Mesendoderm (in vitro differentiated cells): ENCODE measurements around the gene CHRNA9.
A peak's percentile ranks its signal among the peaks of the same experiment; 100 is the strongest.

Experiments used
- DNase-seq: peaks from one replicate; pipeline ENCODE4 v3.0.0; 2013
- H2AK5ac ChIP-seq: 2 replicates; pipeline ENCODE4 v1.6.1; 2013; ENCODE audit warnings: low read length, inconsistent platforms
- H2BK120ac ChIP-seq: 2 replicates; pipeline ENCODE4 v1.6.1; 2013; ENCODE audit warnings: low read depth, mild to moderate bottlenecking, low read length, moderate library complexity, mixed read lengths
- H2BK15ac ChIP-seq: replicated peaks from 2 replicates; pipeline ENCODE4 v1.6.1; 2013; ENCODE audit warnings: low read depth, mild to moderate bottlenecking, moderate library complexity
- H2BK5ac ChIP-seq: 2 replicates; pipeline ENCODE4 v1.6.1; 2013; ENCODE audit warnings: low read length, inconsistent platforms
- H3K18ac ChIP-seq: 2 replicates; pipeline ENCODE4 v1.6.1; 2013; ENCODE audit warnings: mild to moderate bottlenecking, low read length, mixed read lengths
- H3K23ac ChIP-seq: one replicate; pipeline ENCODE4 v1.6.1; 2013; ENCODE audit warnings: low read length
- H3K27ac ChIP-seq: 2 replicates; pipeline ENCODE4 v1.5.1; 2013; ENCODE audit warnings: low read depth, mild to moderate bottlenecking, inconsistent platforms, low read length, moderate library complexity
- H3K27me3 ChIP-seq: 2 replicates; pipeline ENCODE4 v1.6.1; 2013; ENCODE audit warnings: low read length, control low read depth, mild to moderate bottlenecking, inconsistent platforms; ENCODE audit not compliant: insufficient read depth, poor library complexity
- H3K36me3 ChIP-seq: 2 replicates; pipeline ENCODE4 v1.6.1; 2013; ENCODE audit warnings: low read length, inconsistent platforms; ENCODE audit not compliant: control insufficient read depth, insufficient read depth
- H3K4ac ChIP-seq: one replicate; pipeline ENCODE4 v1.6.1; 2013; ENCODE audit warnings: low read depth, mild to moderate bottlenecking, low read length, moderate library complexity
- H3K4me1 ChIP-seq: 2 replicates; pipeline ENCODE4 v1.6.1; 2013; ENCODE audit warnings: low read depth, low read length, inconsistent platforms; ENCODE audit not compliant: control insufficient read depth
- H3K4me2 ChIP-seq: 2 replicates; pipeline ENCODE4 v1.6.1; 2013; ENCODE audit warnings: low read length
- H3K4me3 ChIP-seq: 2 replicates; pipeline ENCODE4 v1.5.1; 2013; ENCODE audit warnings: mild to moderate bottlenecking, low read length
- H3K56ac ChIP-seq: one replicate; pipeline ENCODE4 v1.6.1; 2013; ENCODE audit warnings: low read length
- H3K79me1 ChIP-seq: 2 replicates; pipeline ENCODE4 v1.6.1; 2013; ENCODE audit warnings: low read length, inconsistent platforms
- H3K79me2 ChIP-seq: 2 replicates; pipeline ENCODE4 v1.6.1; 2013; ENCODE audit warnings: mild to moderate bottlenecking, low read length; ENCODE audit not compliant: control insufficient read depth, insufficient read depth
- H3K9ac ChIP-seq: 2 replicates; pipeline ENCODE4 v1.6.1; 2013; ENCODE audit warnings: low read length, inconsistent platforms
- H4K5ac ChIP-seq: one replicate; pipeline ENCODE4 v1.6.1; 2013; ENCODE audit warnings: low read length
- H4K8ac ChIP-seq: one replicate; pipeline ENCODE4 v1.6.1; 2013; ENCODE audit warnings: low read depth, mild to moderate bottlenecking, control low read depth, low read length, moderate library complexity
- WGBS: extraction: QIAGEN DNeasy Blood & Tissue Kit; methylation state at CpG from one replicate; pipeline ENCODE4 v1.1.7; 2013; ENCODE audit warnings: low lambda C conversion rate, missing lambda C conversion rate; ENCODE audit not compliant: insufficient coverage; ENCODE audit errors: extremely low coverage; 5-methylcytosine and 5-hydroxymethylcytosine counted together

CHRNA9 gene

GRCh38 chr4:40335525-40335894, 377 bp downstream of the CHRNA9 start:
- Histone ChIP-seq H3K23ac (peak overlapping the region; percentile 15), H3K56ac (peak overlapping the region; percentile 51), H3K4me3 (no peak overlapping the region), H2BK120ac (no peak overlapping the region), H3K27me3 (no peaks in the 10 kb centered on the region), H3K4me2 (no peak overlapping the region), H2BK5ac (no peak overlapping the region), H2BK15ac (no peak overlapping the region), H4K8ac (no peak overlapping the region), H3K27ac (no peak overlapping the region), H3K9ac (peak overlapping the region; percentile 33), H3K79me1 (no peaks in the 10 kb centered on the region), H3K18ac (no peak overlapping the region), H3K79me2 (no peaks in the 10 kb centered on the region), H3K36me3 (no peaks in the 10 kb centered on the region), H3K4ac (no peak overlapping the region), H3K4me1 (peaks cover 8% of the 10 kb centered on the region), H2AK5ac (no peak overlapping the region), H4K5ac (no peak overlapping the region)
- no CpG with 5 or more reads among the region's 4 CpGs for WGBS
- peak; percentile 57 for DNase-seq

- Histone ChIP-seq H2BK5ac (no peak overlapping the region), H2AK5ac (no peak overlapping the region), H3K79me1 (no peaks in the 10 kb centered on the region), H3K4me1 (peaks cover 8% of the 10 kb centered on the region), H2BK120ac (no peak overlapping the region), H3K4me2 (no peak overlapping the region), H3K9ac (no peak overlapping the region), H3K79me2 (no peaks in the 10 kb centered on the region), H4K8ac (no peak overlapping the region), H3K18ac (no peak overlapping the region), H3K23ac (no peak overlapping the region), H3K36me3 (no peaks in the 10 kb centered on the region), H3K4me3 (no peak overlapping the region), H2BK15ac (no peak overlapping the region), H3K4ac (no peak overlapping the region), H4K5ac (no peak overlapping the region), H3K56ac (no peak overlapping the region), H3K27me3 (no peaks in the 10 kb centered on the region), H3K27ac (no peak overlapping the region)
- WGBS, result no CpG with 5 or more reads among the region's 9 CpGs
- no peak for DNase-seq
Measured at GRCh38 chr4:40337051-40337450, 1.9 kb downstream of the CHRNA9 start.

GRCh38 chr4:40337523-40337922, 2.4 kb downstream of the CHRNA9 start:
- no peak overlapping the region for H3K23ac ChIP-seq
- H3K4ac ChIP-seq, result no peak overlapping the region
- H3K79me2 ChIP-seq, result no peaks in the 10 kb centered on the region
- H3K18ac ChIP-seq, result no peak overlapping the region
- no peak overlapping the region for H4K8ac ChIP-seq
- DNase-seq, result no peak
- peaks cover 8% of the 10 kb centered on the region for H3K4me1 ChIP-seq
- no peak overlapping the region for H3K9ac ChIP-seq
- H3K4me2 ChIP-seq, result no peak overlapping the region
- no peaks in the 10 kb centered on the region for H3K36me3 ChIP-seq
- no peaks in the 10 kb centered on the region for H3K27me3 ChIP-seq
- H3K27ac ChIP-seq, result no peak overlapping the region
- no CpG with 5 or more reads among the region's 2 CpGs for WGBS
- H3K4me3 ChIP-seq, result no peak overlapping the region
- H4K5ac ChIP-seq, result no peak overlapping the region
- no peak overlapping the region for H2AK5ac ChIP-seq
- no peak overlapping the region for H2BK5ac ChIP-seq
- no peaks in the 10 kb centered on the region for H3K79me1 ChIP-seq
- H2BK15ac ChIP-seq, result no peak overlapping the region
- H2BK120ac ChIP-seq, result no peak overlapping the region
- H3K56ac ChIP-seq, result no peak overlapping the region

- no peak overlapping the region for H3K27ac ChIP-seq
- H3K18ac ChIP-seq, result no peak overlapping the region
- no peak overlapping the region for H3K4me2 ChIP-seq
- H3K79me2 ChIP-seq, result no peaks in the 10 kb centered on the region
- H3K9ac ChIP-seq, result no peak overlapping the region
- peaks cover 5% of the 10 kb centered on the region for H3K4me1 ChIP-seq
- no peak overlapping the region for H4K8ac ChIP-seq
- no peak overlapping the region for H3K23ac ChIP-seq
- H3K4me3 ChIP-seq, result no peak overlapping the region
- H3K36me3 ChIP-seq, result no peaks in the 10 kb centered on the region
- no peaks in the 10 kb centered on the region for H3K27me3 ChIP-seq
- H3K56ac ChIP-seq, result no peak overlapping the region
- no peak overlapping the region for H2BK5ac ChIP-seq
- no peak overlapping the region for H4K5ac ChIP-seq
- H2BK15ac ChIP-seq, result no peak overlapping the region
- DNase-seq, result no peak
- no peak overlapping the region for H2AK5ac ChIP-seq
- no peak overlapping the region for H2BK120ac ChIP-seq
- no peaks in the 10 kb centered on the region for H3K79me1 ChIP-seq
- H3K4ac ChIP-seq, result no peak overlapping the region
Measured at GRCh38 chr4:40340030-40340429, 4.9 kb downstream of the CHRNA9 start.

- no CpG with 5 or more reads among the region's 3 CpGs for whole genome bisulfite sequencing
- no peak overlapping the region for H3K9ac ChIP-seq
- no peak overlapping the region for H3K4me3 ChIP-seq
- H2BK120ac ChIP-seq, result no peak overlapping the region
- no peak overlapping the region for H4K5ac ChIP-seq
- no peak overlapping the region for H3K23ac ChIP-seq
- H3K36me3 ChIP-seq, result no peaks in the 10 kb centered on the region
- no peak overlapping the region for H3K4ac ChIP-seq
- no peaks in the 10 kb centered on the region for H3K79me2 ChIP-seq
- H3K18ac ChIP-seq, result no peak overlapping the region
- no peaks in the 10 kb centered on the region for H3K4me1 ChIP-seq
- no peaks in the 10 kb centered on the region for H3K79me1 ChIP-seq
- DNase-seq, result no peak
- no peak overlapping the region for H4K8ac ChIP-seq
- H2BK5ac ChIP-seq, result no peak overlapping the region
- H3K27ac ChIP-seq, result no peak overlapping the region
- H3K56ac ChIP-seq, result no peak overlapping the region
- no peak overlapping the region for H3K4me2 ChIP-seq
- no peaks in the 10 kb centered on the region for H3K27me3 ChIP-seq
- no peak overlapping the region for H2BK15ac ChIP-seq
- H2AK5ac ChIP-seq, result no peak overlapping the region
Measured at GRCh38 chr4:40347472-40347871, 12.3 kb downstream of the CHRNA9 start.

GRCh38 chr4:40348000-40348399, 12.9 kb downstream of the CHRNA9 start:
- Histone ChIP-seq H3K79me2 (no peaks in the 10 kb centered on the region), H3K18ac (no peak overlapping the region), H3K4me3 (no peak overlapping the region), H3K27me3 (no peaks in the 10 kb centered on the region), H2BK120ac (no peak overlapping the region), H3K4me1 (no peaks in the 10 kb centered on the region), H3K23ac (no peak overlapping the region), H4K8ac (no peak overlapping the region), H3K4ac (no peak overlapping the region), H2BK15ac (no peak overlapping the region), H3K36me3 (no peaks in the 10 kb centered on the region), H3K27ac (no peak overlapping the region), H3K4me2 (no peak overlapping the region), H2BK5ac (no peak overlapping the region), H3K79me1 (no peaks in the 10 kb centered on the region), H2AK5ac (no peak overlapping the region), H4K5ac (no peak overlapping the region), H3K56ac (no peak overlapping the region), H3K9ac (no peak overlapping the region)
- WGBS, result no CpG with 5 or more reads among the region's 2 CpGs
- no peak for DNase-seq
